H9 (cell line): ENCODE measurements around the gene SLC13A4. TPM values are rescaled to one million over a fixed set of nuclear protein-coding genes. Genes with fewer than 3 reads are reported as not detected.

ENCODE experiments used
- DNase-seq: peaks from one replicate; pipeline ENCODE4 v3.0.0-alpha.2; 2017
- H2AFZ ChIP-seq: one replicate; pipeline ENCODE4 v1.6.1; 2013; ENCODE audit warnings: mild to moderate bottlenecking, low read length, control low read depth, moderate library complexity
- H2AK5ac ChIP-seq: 2 replicates; pipeline ENCODE4 v1.6.1; 2013; ENCODE audit warnings: low read length, control low read depth, mixed read lengths; ENCODE audit not compliant: insufficient read length
- H2BK120ac ChIP-seq: one replicate; pipeline ENCODE4 v1.6.1; 2013; ENCODE audit warnings: low read depth, mild to moderate bottlenecking, low read length, control low read depth, inconsistent platforms; ENCODE audit not compliant: poor library complexity, severe bottlenecking
- H2BK12ac ChIP-seq: 2 replicates; pipeline ENCODE4 v1.6.1; 2013; ENCODE audit warnings: low read length, control low read depth, mixed read lengths, low read depth; ENCODE audit not compliant: insufficient read length
- H2BK15ac ChIP-seq: 2 replicates; pipeline ENCODE4 v1.6.1; 2013; ENCODE audit warnings: low read depth, low read length, control low read depth
- H2BK20ac ChIP-seq: one replicate; pipeline ENCODE4 v1.6.1; 2013; ENCODE audit warnings: low read depth, mild to moderate bottlenecking, low read length, control low read depth, inconsistent platforms; ENCODE audit not compliant: poor library complexity, severe bottlenecking
- H2BK5ac ChIP-seq: 2 replicates; pipeline ENCODE4 v1.6.1; 2013; ENCODE audit warnings: low read length, control low read depth, mixed read lengths; ENCODE audit not compliant: insufficient read length
- H3K14ac ChIP-seq: 2 replicates; pipeline ENCODE4 v1.6.1; 2013; ENCODE audit warnings: low read length, control low read depth; ENCODE audit not compliant: insufficient read depth
- H3K18ac ChIP-seq: 2 replicates; pipeline ENCODE4 v1.6.1; 2013; ENCODE audit warnings: low read depth, mild to moderate bottlenecking, mixed read lengths, low read length, control low read depth; ENCODE audit not compliant: insufficient read length
- H3K23ac ChIP-seq: 2 replicates; pipeline ENCODE4 v1.6.1; 2013; ENCODE audit warnings: low read length, control low read depth, mixed read lengths, low read depth; ENCODE audit not compliant: insufficient read length
- H3K23me2 ChIP-seq: 2 replicates; pipeline ENCODE4 v1.6.1; 2013; ENCODE audit warnings: low read depth, mild to moderate bottlenecking, mixed read lengths, low read length, control low read depth; ENCODE audit not compliant: insufficient read length, poor library complexity, severe bottlenecking
- H3K27ac ChIP-seq: 2 replicates; pipeline ENCODE4 v1.5.1; 2013; ENCODE audit warnings: low read length, control low read depth, mixed read lengths, low read depth; ENCODE audit not compliant: insufficient read length
- H3K27me3 ChIP-seq: 2 replicates; pipeline ENCODE4 v1.6.1; 2013; ENCODE audit warnings: low read length, control low read depth, inconsistent platforms; ENCODE audit not compliant: insufficient read depth
- H3K4ac ChIP-seq: 2 replicates; pipeline ENCODE4 v1.6.1; 2013; ENCODE audit warnings: low read depth, mild to moderate bottlenecking, control low read depth, inconsistent platforms, low read length, moderate library complexity
- H3K4me1 ChIP-seq: 2 replicates; pipeline ENCODE4 v1.6.1; 2013; ENCODE audit warnings: low read length, control low read depth, inconsistent platforms; ENCODE audit not compliant: insufficient read depth
- H3K4me2 ChIP-seq: 2 replicates; pipeline ENCODE4 v1.6.1; 2013; ENCODE audit warnings: low read length, control low read depth, mixed read lengths; ENCODE audit not compliant: insufficient read length, insufficient read depth
- H3K56ac ChIP-seq: 2 replicates; pipeline ENCODE4 v1.6.1; 2013; ENCODE audit warnings: low read depth, mild to moderate bottlenecking, mixed read lengths, low read length, control low read depth; ENCODE audit not compliant: insufficient read length
- H3K79me1 ChIP-seq: 2 replicates; pipeline ENCODE4 v1.6.1; 2013; ENCODE audit warnings: low read depth, mild to moderate bottlenecking, moderate library complexity, low read length, control low read depth, inconsistent platforms; ENCODE audit not compliant: insufficient read depth, poor library complexity, severe bottlenecking
- H3K79me2 ChIP-seq: 2 replicates; pipeline ENCODE4 v1.6.1; 2013; ENCODE audit warnings: low read length, control low read depth, inconsistent platforms; ENCODE audit not compliant: insufficient read depth
- H3K9ac ChIP-seq: 2 replicates; pipeline ENCODE4 v1.6.1; 2013; ENCODE audit warnings: low read length, control low read depth, mixed read lengths; ENCODE audit not compliant: insufficient read length; ENCODE audit errors: extremely low read depth
- H3K9me3 ChIP-seq: one replicate; pipeline ENCODE4 v1.6.1; 2013; ENCODE audit warnings: low read depth, low read length, inconsistent platforms; ENCODE audit not compliant: control insufficient read depth
- H3T11ph ChIP-seq: one replicate; pipeline ENCODE4 v1.6.1; 2013; ENCODE audit warnings: mild to moderate bottlenecking, low read length, control low read depth, inconsistent platforms
- H4K20me1 ChIP-seq: one replicate; pipeline ENCODE4 v1.6.1; 2013; ENCODE audit not compliant: control insufficient read depth, insufficient read length, insufficient read depth
- H4K5ac ChIP-seq: 2 replicates; pipeline ENCODE4 v1.6.1; 2013; ENCODE audit warnings: low read depth, mild to moderate bottlenecking, mixed read lengths, low read length, control low read depth; ENCODE audit not compliant: insufficient read length
- H4K8ac ChIP-seq: replicated peaks from 2 replicates; pipeline ENCODE4 v1.6.1; 2013; ENCODE audit warnings: low read length, control low read depth, mixed read lengths, low read depth; ENCODE audit not compliant: insufficient read length
- H4K91ac ChIP-seq: 2 replicates; pipeline ENCODE4 v1.6.1; 2013; ENCODE audit warnings: low read depth, mild to moderate bottlenecking, moderate library complexity, mixed read lengths, low read length, control low read depth; ENCODE audit not compliant: insufficient read length
- H3K27ac Mint-ChIP-seq, 3 experiments: 2 replicates in 2 of 3; 3 replicates in 1 of 3; pipeline ENCODE4 v1.8.0; 2020 to 2021; ENCODE audit warnings: mixed read lengths in 3 of 3, mild to moderate bottlenecking in 1 of 3, moderate library complexity in 1 of 3
- H3K27me3 Mint-ChIP-seq: 2 replicates; pipeline ENCODE4 v1.8.0; 2021; ENCODE audit warnings: low read depth, mild to moderate bottlenecking, moderate library complexity, mixed read lengths
- H3K36me3 Mint-ChIP-seq, 3 experiments: 2 replicates in 2 of 3; 3 replicates in 1 of 3; pipeline ENCODE4 v1.8.0; 2020 to 2021; ENCODE audit warnings: low read depth in 3 of 3, mixed read lengths in 3 of 3; ENCODE audit not compliant: insufficient read depth in 1 of 3
- H3K4me1 Mint-ChIP-seq, 2 experiments: 2 replicates each; pipeline ENCODE4 v1.8.0; 2020; ENCODE audit warnings: mixed read lengths in 2 of 2
- H3K4me3 Mint-ChIP-seq, 2 experiments: 2 replicates in 1 of 2; 3 replicates in 1 of 2; pipeline ENCODE4 v1.8.0; 2020 to 2021; ENCODE audit warnings: mild to moderate bottlenecking in 2 of 2, mixed read lengths in 2 of 2, moderate library complexity in 1 of 2
- H3K9me3 Mint-ChIP-seq, 2 experiments: 2 replicates in 1 of 2; 3 replicates in 1 of 2; pipeline ENCODE4 v1.8.0; 2020; ENCODE audit warnings: mild to moderate bottlenecking in 2 of 2, mixed read lengths in 2 of 2, moderate library complexity in 1 of 2
- WGBS: extraction: QIAGEN DNeasy Blood & Tissue Kit; methylation state at CpG from one replicate; pipeline ENCODE4 v1.1.7; 2013; ENCODE audit warnings: missing lambda C conversion rate, low lambda C conversion rate, mixed read lengths; ENCODE audit not compliant: insufficient read length; ENCODE audit errors: extremely low coverage; 5-methylcytosine and 5-hydroxymethylcytosine counted together
- total RNA-seq: library from RNA; stranded (reverse); gene quantifications from 2 replicates; pipeline ENCODE4 v1.2.1, GENCODE V29; 2021
- TF ChIP-seq, protein P1 (sequence below): fragments of 200-600 bp; sonication (generic); conservative IDR thresholded peaks from 3 replicates; pipeline ENCODE4 v1.8.0; 2021; ENCODE audit warnings: antibody characterized with exemption, mild to moderate bottlenecking

Gene SLC13A4
- total RNA-seq, 1 experiment from 2014 or later = 3.5 TPM

DNA sequence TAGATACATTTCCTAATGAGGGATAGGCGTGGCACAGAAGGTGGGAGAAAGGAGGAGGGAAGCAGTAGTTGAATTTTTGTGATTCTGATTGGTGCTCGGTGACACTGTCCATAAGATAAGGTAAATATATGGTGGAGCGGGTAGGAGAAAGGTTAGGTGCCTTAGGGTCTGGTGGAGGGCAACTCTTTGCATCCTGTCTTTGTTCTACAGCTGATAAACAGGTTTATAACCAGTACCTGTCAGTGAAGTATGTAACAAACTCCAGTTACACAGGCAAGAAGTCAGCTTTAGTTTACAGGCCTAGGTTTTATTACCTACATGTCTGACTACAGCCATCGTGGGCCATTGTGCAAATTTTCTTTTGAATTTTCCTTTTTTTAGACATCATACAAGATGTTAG is 31.5 kb upstream of the SLC13A4 start:
- DNase-seq = no peak
- Histone ChIP-seq H3K18ac (no peak overlapping the region), H3K23ac (no peak overlapping the region), H3K9me3 (no peaks in the 10 kb centered on the region), H3K79me1 (no peaks in the 10 kb centered on the region), H2BK15ac (no peak overlapping the region), H3K79me2 (no peaks in the 10 kb centered on the region), H2BK12ac (no peak overlapping the region), H4K20me1 (no peaks in the 10 kb centered on the region), H3K27ac (no peak overlapping the region), H3K27me3 (no peaks in the 10 kb centered on the region), H4K5ac (no peak overlapping the region), H2AFZ (no peak overlapping the region), H3K4me2 (no peak overlapping the region), H3K14ac (no peak overlapping the region), H3K4ac (no peak overlapping the region), H3K4me1 (peaks cover 5% of the 10 kb centered on the region; the same call in 1 of the 2 replicates), H3K23me2 (no peaks in the 10 kb centered on the region), H2BK5ac (no peak overlapping the region), H2BK120ac (no peak overlapping the region), H3K9ac (no peak overlapping the region), H2AK5ac (no peak overlapping the region), H3K56ac (no peak overlapping the region), H2BK20ac (no peak overlapping the region), H3T11ph (no peak overlapping the region), H4K91ac (no peak overlapping the region), H4K8ac (no peak overlapping the region)
- Mint-ChIP-seq H3K27ac (no peak overlapping the region), H3K27me3 (no peaks in the 10 kb centered on the region; the same call in 1 of the 2 replicates), H3K9me3 (peaks cover 4 to 8% of the 10 kb centered on the region in 2 experiments; a peak in 3 of 5 replicates), H3K4me1 (peaks cover 19 to 45% of the 10 kb centered on the region in 2 experiments), H3K4me3 (no peak overlapping the region), H3K36me3 (peaks cover 2 to 4% (median 3%) of the 10 kb centered on the region in 3 experiments; a peak in 5 of 7 replicates)
- WGBS = no CpG with 5 or more reads among the region's 4 CpGs
- TF ChIP-seq, protein P1, sequence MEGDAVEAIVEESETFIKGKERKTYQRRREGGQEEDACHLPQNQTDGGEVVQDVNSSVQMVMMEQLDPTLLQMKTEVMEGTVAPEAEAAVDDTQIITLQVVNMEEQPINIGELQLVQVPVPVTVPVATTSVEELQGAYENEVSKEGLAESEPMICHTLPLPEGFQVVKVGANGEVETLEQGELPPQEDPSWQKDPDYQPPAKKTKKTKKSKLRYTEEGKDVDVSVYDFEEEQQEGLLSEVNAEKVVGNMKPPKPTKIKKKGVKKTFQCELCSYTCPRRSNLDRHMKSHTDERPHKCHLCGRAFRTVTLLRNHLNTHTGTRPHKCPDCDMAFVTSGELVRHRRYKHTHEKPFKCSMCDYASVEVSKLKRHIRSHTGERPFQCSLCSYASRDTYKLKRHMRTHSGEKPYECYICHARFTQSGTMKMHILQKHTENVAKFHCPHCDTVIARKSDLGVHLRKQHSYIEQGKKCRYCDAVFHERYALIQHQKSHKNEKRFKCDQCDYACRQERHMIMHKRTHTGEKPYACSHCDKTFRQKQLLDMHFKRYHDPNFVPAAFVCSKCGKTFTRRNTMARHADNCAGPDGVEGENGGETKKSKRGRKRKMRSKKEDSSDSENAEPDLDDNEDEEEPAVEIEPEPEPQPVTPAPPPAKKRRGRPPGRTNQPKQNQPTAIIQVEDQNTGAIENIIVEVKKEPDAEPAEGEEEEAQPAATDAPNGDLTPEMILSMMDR = no peak
